Stimulated activated CD4-positive, alpha-beta T cell treated with anti-CD3 and anti-CD28 coated beads, Interleukin-4, amount 100 ng/mL, for 48 hours (primary cell): ENCODE measurements around the gene ZNF583.

Experiments used
- DNase-seq, 2 donors: peaks; one replicate each; pipeline ENCODE4 v3.0.0-alpha.2; 2020; ENCODE audit warnings: low read depth in 2 of 2

Gene ZNF583

DNA sequence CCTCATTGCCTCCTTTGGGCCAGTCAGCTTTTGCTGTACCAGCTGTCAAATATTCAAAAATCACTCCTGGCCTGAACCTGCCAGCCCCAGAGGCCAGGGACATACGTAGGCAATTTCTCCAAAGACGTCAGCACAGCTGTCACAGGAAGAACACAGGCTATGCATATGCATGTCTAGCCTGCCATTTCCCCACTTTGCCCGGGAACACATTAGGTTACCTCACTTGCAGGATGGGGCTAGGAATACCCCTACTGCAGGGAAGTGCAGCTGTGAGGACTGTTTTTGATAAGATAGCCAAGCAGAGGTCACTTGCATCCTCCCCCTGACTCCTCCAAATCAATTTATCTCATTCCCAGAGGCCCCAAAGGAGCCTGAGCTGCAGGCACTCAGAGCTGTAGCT is 70.2 kb downstream of the ZNF583 start:
- DNase-seq = no peak

DNA sequence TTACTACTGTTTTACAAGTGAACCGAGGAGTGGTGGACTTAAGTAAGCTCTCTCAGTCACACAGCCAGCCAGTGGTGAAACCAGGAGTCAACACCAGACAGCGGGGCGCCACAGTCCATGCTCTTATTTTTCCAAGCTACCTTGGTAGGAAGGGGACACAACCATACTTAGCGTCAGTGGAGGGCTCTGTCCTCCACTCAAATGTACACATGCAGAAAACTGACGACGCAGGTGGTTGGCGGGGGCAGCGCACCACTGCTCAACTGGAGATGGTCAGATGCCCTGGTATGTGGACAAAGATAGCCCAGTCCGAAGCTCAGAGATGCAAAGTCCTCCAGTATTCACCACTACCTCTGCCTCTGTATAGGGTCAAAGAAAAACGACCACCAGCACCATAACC is 72.0 kb downstream of the ZNF583 start:
- DNase-seq = no peak
